Fibroblast of lung (primary cell): ENCODE results near the gene MSL2.

Experiments
- CTCF ChIP-seq, 2 donors: IDR thresholded peaks in 1 of 2; conservative IDR thresholded peaks in 1 of 2; 1 replicate in 1 of 2; 2 replicates in 1 of 2; pipeline ENCODE4 v1.5.1; 2011 to 2012; ENCODE audit warnings: low read length in 2 of 2, control low read depth in 1 of 2, inconsistent platforms in 1 of 2, low read depth in 1 of 2, mild to moderate bottlenecking in 1 of 2
- EZH2 ChIP-seq: IDR thresholded peaks from 2 replicates; pipeline ENCODE4 v1.5.1; 2012; ENCODE audit warnings: low read length, control low read depth, mild to moderate bottlenecking; ENCODE audit errors: missing control alignments

- TF ChIP-seq CTCF (conservative IDR thresholded peaks at IDR 0.05 in 1 of 2, IDR thresholded peaks at IDR 0.05 in 1 of 2; ENCODE audit: low read depth in 1 of 2, low read length in 2 of 2) = no peak
- TF ChIP-seq EZH2 = no peak
Observed at GRCh38 chr3:136177876-136178275, 18.3 kb downstream of the MSL2 start.
